Liver (tissue), 9 donors: ENCODE measurements around the gene SERPINI1. TPM values are rescaled to one million over a fixed set of nuclear protein-coding genes. Genes with fewer than 3 reads are reported as not detected.

ENCODE experiments used
- DNase-seq: peaks from one replicate; pipeline ENCODE4 v3.0.0-alpha.2; 2017; ENCODE audit warnings: low spot score
- H3K27ac ChIP-seq, 2 donors: one replicate each; pipeline ENCODE4 v1.7.0; 2013; ENCODE audit warnings: inconsistent platforms in 2 of 2, low read length in 2 of 2, control low read depth in 1 of 2, low read depth in 1 of 2, mild to moderate bottlenecking in 1 of 2
- H3K27me3 ChIP-seq, 4 donors: one replicate each; pipeline versions ENCODE4 v1.6.1 to v1.7.0; 2013; ENCODE audit warnings: low read length in 3 of 4, inconsistent platforms in 1 of 4, mild to moderate bottlenecking in 1 of 4, moderate library complexity in 1 of 4; ENCODE audit not compliant: control insufficient read depth in 4 of 4, insufficient read depth in 4 of 4
- H3K36me3 ChIP-seq, 4 donors: one replicate each; pipeline versions ENCODE4 v1.6.1 to v1.7.0; 2013; ENCODE audit warnings: low read length in 3 of 4, mild to moderate bottlenecking in 3 of 4, low read depth in 1 of 4, moderate library complexity in 1 of 4; ENCODE audit not compliant: control insufficient read depth in 4 of 4, insufficient read depth in 3 of 4
- H3K4me1 ChIP-seq, 4 donors: one replicate each; pipeline versions ENCODE4 v1.6.1 to v1.7.0; 2013; ENCODE audit warnings: low read length in 3 of 4, mild to moderate bottlenecking in 3 of 4, moderate library complexity in 1 of 4; ENCODE audit not compliant: control insufficient read depth in 4 of 4, insufficient read depth in 4 of 4
- H3K4me3 ChIP-seq, 3 donors: one replicate each; pipeline versions ENCODE4 v1.6.1 to v1.7.0; 2013; ENCODE audit warnings: low read length in 3 of 3, control low read depth in 1 of 3, low read depth in 1 of 3, mild to moderate bottlenecking in 1 of 3
- H3K9ac ChIP-seq, 2 donors: one replicate each; pipeline ENCODE4 v1.7.0; 2013; ENCODE audit warnings: low read length in 2 of 2, mild to moderate bottlenecking in 2 of 2, moderate library complexity in 2 of 2, control low read depth in 1 of 2, low read depth in 1 of 2
- H3K9me3 ChIP-seq, 4 donors: one replicate each; pipeline versions ENCODE4 v1.6.1 to v1.7.0; 2013; ENCODE audit warnings: low read length in 3 of 4; ENCODE audit not compliant: control insufficient read depth in 4 of 4
- ATF3 ChIP-seq: IDR thresholded peaks from 2 replicates; pipeline ENCODE4 v1.6.1; 2016; ENCODE audit warnings: antibody characterized with exemption
- EGR1 ChIP-seq, 2 donors: IDR thresholded peaks; 2 replicates each; pipeline ENCODE4 v1.6.1; 2016 to 2018; ENCODE audit warnings: antibody characterized with exemption in 2 of 2, low read depth in 2 of 2
- FOXA1 ChIP-seq: IDR thresholded peaks from 2 replicates; pipeline ENCODE4 v1.6.1; 2016; ENCODE audit warnings: antibody characterized with exemption
- FOXA2 ChIP-seq: IDR thresholded peaks from 2 replicates; pipeline ENCODE4 v1.6.1; 2016; ENCODE audit warnings: antibody characterized with exemption
- GABPA ChIP-seq, 2 donors: IDR thresholded peaks in 1 of 2; conservative IDR thresholded peaks in 1 of 2; 2 replicates each; pipeline ENCODE4 v1.6.1; 2016; ENCODE audit warnings: antibody characterized with exemption in 2 of 2, mild to moderate bottlenecking in 1 of 2, moderate library complexity in 1 of 2
- HNF4A ChIP-seq, 2 donors: conservative IDR thresholded peaks; 2 replicates each; pipeline ENCODE4 v1.6.1; 2016; ENCODE audit warnings: antibody characterized with exemption in 2 of 2, mild to moderate bottlenecking in 2 of 2
- HNF4G ChIP-seq: IDR thresholded peaks from 2 replicates; pipeline ENCODE4 v1.6.1; 2016; ENCODE audit warnings: antibody characterized with exemption
- JUND ChIP-seq, 2 donors: IDR thresholded peaks; 2 replicates each; pipeline ENCODE4 v1.6.1; 2016; ENCODE audit warnings: antibody characterized with exemption in 2 of 2
- MAX ChIP-seq: IDR thresholded peaks from 2 replicates; pipeline ENCODE4 v1.6.1; 2016; ENCODE audit warnings: antibody characterized with exemption
- NR2F2 ChIP-seq: IDR thresholded peaks from 2 replicates; pipeline ENCODE4 v1.6.1; 2016; ENCODE audit warnings: antibody characterized with exemption
- RAD21 ChIP-seq, 2 donors: IDR thresholded peaks; 2 replicates each; pipeline ENCODE4 v1.6.1; 2016; ENCODE audit warnings: antibody characterized with exemption in 2 of 2, mild to moderate bottlenecking in 2 of 2
- REST ChIP-seq: IDR thresholded peaks from 2 replicates; pipeline ENCODE4 v1.6.1; 2016; ENCODE audit warnings: antibody characterized with exemption, mild to moderate bottlenecking
- RXRA ChIP-seq, 2 donors: IDR thresholded peaks; 2 replicates each; pipeline ENCODE4 v1.6.1; 2017 to 2018; ENCODE audit warnings: antibody characterized with exemption in 2 of 2, mild to moderate bottlenecking in 1 of 2
- SP1 ChIP-seq: IDR thresholded peaks from 2 replicates; pipeline ENCODE4 v1.6.1; 2018; ENCODE audit warnings: antibody characterized with exemption, mild to moderate bottlenecking
- TAF1 ChIP-seq: conservative IDR thresholded peaks from 2 replicates; pipeline ENCODE4 v1.6.1; 2016; ENCODE audit warnings: antibody characterized with exemption, mild to moderate bottlenecking
- YY1 ChIP-seq: IDR thresholded peaks from 2 replicates; pipeline ENCODE4 v1.6.1; 2016; ENCODE audit warnings: antibody characterized with exemption, mild to moderate bottlenecking
- ZBTB33 ChIP-seq: IDR thresholded peaks from 2 replicates; pipeline ENCODE4 v1.6.1; 2016; ENCODE audit warnings: antibody characterized with exemption
- WGBS: extraction: QIAGEN DNeasy Blood & Tissue Kit; methylation state at CpG from one replicate; pipeline ENCODE4 v1.1.7; 2013; 5-methylcytosine and 5-hydroxymethylcytosine counted together
- polyA plus RNA-seq, 2 donors: library from polyadenylated mRNA; stranded (reverse) in 1 of 2; unstranded in 1 of 2; fragments of 200-250 nt in 1 of 2; fragments of >200 nt in 1 of 2; fragmentation: Nextera tagmentation in 1 of 2; extraction: Ambion mirVana in 1 of 2; gene quantifications; one replicate each; pipeline versions ENCODE4 v1.2.1 to v1.2.3, GENCODE V29; 2013 to 2015
- total RNA-seq, 2 donors: library from RNA; depleted of rRNA; stranded (reverse); fragments of >200 nt; gene quantifications; one replicate each; pipeline ENCODE4 v1.2.3, GENCODE V29; 2014
- TF ChIP-seq, protein P1 (sequence below): fragments of 150-350 bp; IDR thresholded peaks from 2 replicates; pipeline ENCODE4 v1.5.1; 2017; ENCODE audit warnings: improper control_type of control experiment, low read depth, low read length; ENCODE audit not compliant: missing input control
- donor health status: healthy.
- donor health status: healthy.
- donor health status: healthy.
- donor health status: healthy.
- donor health status: healthy.

SERPINI1 gene
- total and polyA plus RNA-seq, 4 donors = 0.90 to 23.6 (median 1.9) TPM

DNA sequence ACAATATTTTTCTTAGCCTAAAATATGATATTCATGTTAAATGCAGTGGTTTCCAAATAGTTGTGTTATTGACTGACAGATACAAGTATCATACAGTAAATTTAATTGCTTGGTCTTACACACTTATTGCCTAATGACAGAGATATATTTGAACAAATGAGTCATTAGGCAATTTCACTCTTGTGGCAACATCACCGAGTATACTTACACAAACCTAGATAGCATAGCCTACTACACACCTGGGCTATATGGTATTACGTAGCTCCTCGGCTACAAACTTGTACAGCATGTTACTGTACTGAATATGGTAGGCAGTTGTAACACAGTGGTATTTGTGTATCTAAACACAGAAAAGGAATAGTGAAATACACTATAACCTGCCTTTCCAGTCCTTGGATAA lies 50.3 kb downstream of the SERPINI1 start:
- DNase-seq = no peak
- Histone ChIP-seq H3K9ac (no peak overlapping the region), H3K36me3 (no peaks in the 10 kb centered on the region), H3K27me3 (no peaks in the 10 kb centered on the region), H3K27ac (no peak overlapping the region), H3K9me3 (no peaks in the 10 kb centered on the region), H3K4me3 (no peak overlapping the region), H3K4me1 (no peaks in the 10 kb centered on the region)
- no peak for TF ChIP-seq TAF1
- no peak for TF ChIP-seq JUND (IDR thresholded peaks at IDR 0.05)
- no peak for TF ChIP-seq ATF3
- TF ChIP-seq RAD21 (IDR thresholded peaks at IDR 0.05) = no peak
- no peak for TF ChIP-seq FOXA1
- TF ChIP-seq EGR1 (IDR thresholded peaks at IDR 0.05; ENCODE audit: low read depth in 2 of 2) = no peak
- no peak for TF ChIP-seq GABPA (IDR thresholded peaks at IDR 0.05 in 1 of 2, conservative IDR thresholded peaks at IDR 0.05 in 1 of 2)
- TF ChIP-seq SP1 = no peak
- TF ChIP-seq YY1 = no peak
- no peak for TF ChIP-seq REST
- TF ChIP-seq HNF4A (conservative IDR thresholded peaks at IDR 0.05) = no peak
- TF ChIP-seq FOXA2 = no peak
- TF ChIP-seq RXRA (IDR thresholded peaks at IDR 0.05) = no peak
- TF ChIP-seq HNF4G = no peak
- TF ChIP-seq, protein P1, sequence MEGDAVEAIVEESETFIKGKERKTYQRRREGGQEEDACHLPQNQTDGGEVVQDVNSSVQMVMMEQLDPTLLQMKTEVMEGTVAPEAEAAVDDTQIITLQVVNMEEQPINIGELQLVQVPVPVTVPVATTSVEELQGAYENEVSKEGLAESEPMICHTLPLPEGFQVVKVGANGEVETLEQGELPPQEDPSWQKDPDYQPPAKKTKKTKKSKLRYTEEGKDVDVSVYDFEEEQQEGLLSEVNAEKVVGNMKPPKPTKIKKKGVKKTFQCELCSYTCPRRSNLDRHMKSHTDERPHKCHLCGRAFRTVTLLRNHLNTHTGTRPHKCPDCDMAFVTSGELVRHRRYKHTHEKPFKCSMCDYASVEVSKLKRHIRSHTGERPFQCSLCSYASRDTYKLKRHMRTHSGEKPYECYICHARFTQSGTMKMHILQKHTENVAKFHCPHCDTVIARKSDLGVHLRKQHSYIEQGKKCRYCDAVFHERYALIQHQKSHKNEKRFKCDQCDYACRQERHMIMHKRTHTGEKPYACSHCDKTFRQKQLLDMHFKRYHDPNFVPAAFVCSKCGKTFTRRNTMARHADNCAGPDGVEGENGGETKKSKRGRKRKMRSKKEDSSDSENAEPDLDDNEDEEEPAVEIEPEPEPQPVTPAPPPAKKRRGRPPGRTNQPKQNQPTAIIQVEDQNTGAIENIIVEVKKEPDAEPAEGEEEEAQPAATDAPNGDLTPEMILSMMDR = no peak
- no peak for TF ChIP-seq MAX
- TF ChIP-seq ZBTB33 = no peak
- no peak for TF ChIP-seq NR2F2
- WGBS = 80% methylated on average over 3 of the region's 3 CpGs

DNA sequence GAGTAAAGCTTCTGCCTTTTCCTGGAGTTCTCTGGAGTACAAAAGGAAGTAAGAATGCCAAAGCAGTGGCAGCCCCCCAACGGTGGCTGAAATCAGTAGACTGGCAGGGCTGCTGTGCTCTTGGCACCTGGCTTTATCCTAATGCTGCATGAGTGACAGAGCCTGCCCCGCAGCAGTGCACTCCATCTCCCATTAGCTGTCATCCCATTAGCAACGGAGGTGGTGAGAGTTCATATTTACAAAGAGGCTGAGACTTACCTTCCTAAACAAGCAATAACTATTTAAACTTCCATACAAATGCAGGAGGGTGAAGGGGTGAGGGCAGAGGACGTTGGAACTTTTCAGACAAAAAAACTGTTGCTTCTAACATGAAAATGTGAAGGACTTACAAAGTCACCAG lies 51.9 kb downstream of the SERPINI1 start:
- WGBS = 25% methylated on average over 4 of the region's 4 CpGs
- no peak overlapping the region for H3K9ac ChIP-seq
- H3K36me3 ChIP-seq = no peaks in the 10 kb centered on the region
- DNase-seq = no peak
- no peak overlapping the region for H3K4me3 ChIP-seq
- no peaks in the 10 kb centered on the region for H3K9me3 ChIP-seq
- H3K27ac ChIP-seq = no peak overlapping the region
- no peaks in the 10 kb centered on the region for H3K27me3 ChIP-seq
- no peaks in the 10 kb centered on the region for H3K4me1 ChIP-seq
- TF ChIP-seq YY1 = no peak
- no peak for TF ChIP-seq ATF3
- TF ChIP-seq, protein P1 = no peak
- no peak for TF ChIP-seq HNF4A (conservative IDR thresholded peaks at IDR 0.05)
- TF ChIP-seq HNF4G = no peak
- no peak for TF ChIP-seq TAF1
- TF ChIP-seq REST = no peak
- no peak for TF ChIP-seq RXRA (IDR thresholded peaks at IDR 0.05)
- no peak for TF ChIP-seq RAD21 (IDR thresholded peaks at IDR 0.05)
- no peak for TF ChIP-seq NR2F2
- no peak for TF ChIP-seq EGR1 (IDR thresholded peaks at IDR 0.05; ENCODE audit: low read depth in 2 of 2)
